HepG2 (cell line): ENCODE data around the gene ACTN4. TPM values are rescaled to one million over a fixed set of nuclear protein-coding genes. Genes with fewer than 3 reads are reported as not detected.
A peak's percentile ranks its signal among the peaks of the same experiment; 100 is the strongest.

Experiments used
- ATAC-seq: fragments of 200-7000 bp; cut with Tn5 transposase; 3 replicates; pipeline ENCODE4 v1.9.1; 2020; ENCODE audit warnings: mild to moderate bottlenecking, moderate library complexity
- BruUV-seq: library from RNA; stranded (reverse); fragments of 400-500 nt; replicated peaks from 2 replicates; lab custom pipeline; 2021; lab: Mats Ljungman, UMichigan
- CTCF ChIA-PET: fragments of 300-600 bp; formaldehyde crosslinking; extraction: SDS; loops from one replicate; lab custom pipeline; 2021; ENCODE audit warnings: low total read pairs, inconsistent platforms, low intra/inter-chr PET ratio; lab: Yijun Ruan, JAX
- POLR2A ChIA-PET: fragments of 350-600 bp; sonication (Branson Sonifier 250); formaldehyde crosslinking; loops from one replicate; lab custom pipeline; 2020; ENCODE audit warnings: antibody characterized with exemption, inconsistent platforms; lab: Yijun Ruan, JAX
- DNase-seq: peaks from one replicate; pipeline ENCODE4 v3.0.0-alpha.2; 2015; ENCODE audit warnings: low spot score
- FAIRE-seq: peaks from 3 replicates; lab custom pipeline; 2011; peaks lifted over from hg19 to GRCh38; lab: Jason Lieb, UNC
- H2AFZ ChIP-seq: one replicate; pipeline ENCODE4 v1.6.1; 2011; ENCODE audit warnings: low read length, inconsistent platforms
- H3K27ac ChIP-seq: fragments of 300-600 bp; 3 replicates; pipeline ENCODE4 v1.8.0; 2011; ENCODE audit warnings: mixed run types, mild to moderate bottlenecking, mixed read lengths, low read length, inconsistent platforms; ENCODE audit not compliant: insufficient read depth; ENCODE audit errors: extremely low read length
- H3K27me3 ChIP-seq, 2 experiments: fragments of 200-600 bp in 1 of 2; 2 replicates in 1 of 2; 3 replicates in 1 of 2; pipeline versions ENCODE4 v1.6.0 to v1.8.0; 2011; ENCODE audit warnings: low read length in 2 of 2, mild to moderate bottlenecking in 2 of 2, moderate library complexity in 2 of 2, inconsistent platforms in 1 of 2; ENCODE audit not compliant: insufficient read depth in 2 of 2, control insufficient read depth in 1 of 2
- H3K36me3 ChIP-seq, 2 experiments: fragments of 200-600 bp in 1 of 2; replicated peaks in 1 of 2; 2 replicates in 1 of 2; 3 replicates in 1 of 2; pipeline versions ENCODE4 v1.5.1 to v1.8.0; 2011; ENCODE audit warnings: low read length in 2 of 2, inconsistent platforms in 1 of 2; ENCODE audit not compliant: insufficient read depth in 2 of 2, control insufficient read depth in 1 of 2
- H3K4me1 ChIP-seq: 2 replicates; pipeline ENCODE4 v1.5.1; 2012; ENCODE audit warnings: low read length, inconsistent platforms; ENCODE audit not compliant: insufficient read depth
- H3K4me2 ChIP-seq: 2 replicates; pipeline ENCODE4 v1.6.0; 2011; ENCODE audit warnings: low read depth, low read length, inconsistent platforms
- H3K4me3 ChIP-seq, 3 experiments: fragments of 200-600 bp in 1 of 3; sonication (generic), shearing (Covaris generic) in 1 of 3; replicated peaks in 1 of 3; 2 replicates each; pipeline ENCODE4 v1.5.1; 2011 to 2016; ENCODE audit warnings: low read length in 3 of 3, inconsistent platforms in 2 of 3, low read depth in 2 of 3, mild to moderate bottlenecking in 2 of 3, control low read depth in 1 of 3, mixed read lengths in 1 of 3; ENCODE audit not compliant: insufficient read depth in 1 of 3
- H3K79me2 ChIP-seq: one replicate; pipeline ENCODE4 v1.6.1; 2011; ENCODE audit warnings: low read length, inconsistent platforms; ENCODE audit not compliant: insufficient read depth
- H3K9ac ChIP-seq: 2 replicates; pipeline ENCODE4 v1.6.0; 2011; ENCODE audit warnings: mild to moderate bottlenecking, low read depth, low read length, inconsistent platforms; ENCODE audit not compliant: insufficient read depth
- H3K9me3 ChIP-seq: 2 replicates; pipeline ENCODE4 v1.5.1; 2012; ENCODE audit warnings: mild to moderate bottlenecking, low read length
- H4K20me1 ChIP-seq: 2 replicates; pipeline ENCODE4 v1.6.0; 2011; ENCODE audit warnings: inconsistent platforms, mild to moderate bottlenecking, low read length, moderate library complexity; ENCODE audit not compliant: insufficient read depth
- ELF3 ChIP-seq: IDR thresholded peaks from 2 replicates; pipeline ENCODE4 v1.6.1; 2016; ENCODE audit warnings: missing genetic modification reagents, missing compliant biosample characterization
- HNRNPK ChIP-seq: fragments of 200-400 bp; formaldehyde crosslinking; IDR thresholded peaks from 2 replicates; pipeline ENCODE4 v1.6.1; 2018; ENCODE audit warnings: low read length, low read depth, moderate library complexity, mild to moderate bottlenecking; ENCODE audit not compliant: poor library complexity, severe bottlenecking
- MED13 ChIP-seq: sonication (generic); formaldehyde crosslinking; IDR thresholded peaks from 2 replicates; pipeline ENCODE4 v1.5.0; 2020; ENCODE audit warnings: missing genetic modification reagents
- POGK ChIP-seq: sonication (generic); formaldehyde crosslinking; conservative IDR thresholded peaks from 2 replicates; pipeline ENCODE4 v1.8.0; 2022; ENCODE audit warnings: mild to moderate bottlenecking, moderate library complexity, missing genetic modification reagents
- RERE ChIP-seq: IDR thresholded peaks from 2 replicates; pipeline ENCODE4 v1.6.1; 2016; ENCODE audit warnings: low read depth, missing genetic modification reagents, missing compliant biosample characterization
- RFXANK ChIP-seq: IDR thresholded peaks from 2 replicates; pipeline ENCODE4 v1.6.1; 2016
- SMC3 ChIP-seq: IDR thresholded peaks from 2 replicates; pipeline ENCODE4 v1.6.1; 2011; ENCODE audit warnings: low read length, improper control_type of control experiment
- TEAD3 ChIP-seq: optimal IDR thresholded peaks from 2 replicates; pipeline ENCODE3; 2016; ENCODE audit warnings: borderline replicate concordance
- THAP7 ChIP-seq: sonication (generic); formaldehyde crosslinking; IDR thresholded peaks from 2 replicates; pipeline ENCODE4 v1.8.1; 2023; ENCODE audit warnings: mild to moderate bottlenecking, missing genetic modification reagents
- ZNF24 ChIP-seq: fragments of 450-650 bp; IDR thresholded peaks from 2 replicates; pipeline ENCODE4 v1.6.1; 2017; ENCODE audit warnings: antibody characterized with exemption, mild to moderate bottlenecking
- ZNF383 ChIP-seq: sonication (generic); formaldehyde crosslinking; IDR thresholded peaks from 2 replicates; pipeline ENCODE4 v1.4.0; 2020; ENCODE audit warnings: missing genetic modification reagents, mild to moderate bottlenecking, borderline replicate concordance
- ZNF44 ChIP-seq: sonication (generic); formaldehyde crosslinking; IDR thresholded peaks from 2 replicates; pipeline ENCODE4 v1.5.1; 2020; ENCODE audit warnings: mild to moderate bottlenecking, missing genetic modification reagents
- ZNF501 ChIP-seq: sonication (generic); formaldehyde crosslinking; IDR thresholded peaks from 2 replicates; pipeline ENCODE4 v1.5.1; 2020; ENCODE audit warnings: mild to moderate bottlenecking, moderate library complexity, missing genetic modification reagents
- ZNF616 ChIP-seq: sonication (generic); formaldehyde crosslinking; IDR thresholded peaks from 2 replicates; pipeline ENCODE4 v1.5.0; 2020; ENCODE audit warnings: low read depth, mild to moderate bottlenecking, missing genetic modification reagents
- ZSCAN31 ChIP-seq: sonication (generic); formaldehyde crosslinking; IDR thresholded peaks from 2 replicates; pipeline ENCODE4 v1.5.0; 2020; ENCODE audit warnings: low read depth, mild to moderate bottlenecking, missing genetic modification reagents
- WGBS: methylation state at CpG from one replicate; pipeline ENCODE4 v1.1.6; 2017; ENCODE audit warnings: low lambda C conversion rate; 5-methylcytosine and 5-hydroxymethylcytosine counted together
- in situ Hi-C: cut with HindIII; loops from 2 replicates; pipeline ENCODE4 v1.10.0; 2017; ENCODE audit warnings: low pct_unique_long_range_greater_than_20kb; ENCODE audit not compliant: extremely low pct_ligation_motif_present
- intact Hi-C: fragments of 100-400 bp; cut with micrococcal nuclease; formaldehyde crosslinking; loops from one replicate; pipeline ENCODE4 v1.10.0; 2022; ENCODE audit not compliant: unreplicated experiment
- polyA plus RNA-seq, 8 experiments: library from polyadenylated mRNA; depleted of rRNA in 3 of 8; stranded (reverse) in 7 of 8; unstranded in 1 of 8; fragments of >200 nt; fragmentation: Illumina TruSeq in 4 of 8; extraction: Trizol in 4 of 8; gene quantifications; 2 replicates each; pipeline versions ENCODE4 v1.2.1 to v1.2.3, GENCODE V29; 2011 to 2016; ENCODE audit warnings: low read depth in 4 of 8, missing spikeins in 1 of 8, mixed read lengths in 1 of 8; ENCODE audit not compliant: insufficient read depth in 1 of 8
- total RNA-seq, 5 experiments: library from RNA; depleted of rRNA; stranded (reverse); fragments of >200 nt; fragmentation: Illumina TruSeq; extraction: Trizol; gene quantifications; 2 replicates each; pipeline ENCODE4 v1.2.3, GENCODE V29; 2016; ENCODE audit warnings: low read depth in 1 of 5
- TF ChIP-seq, protein P1 (sequence below): sonication (generic); formaldehyde crosslinking; IDR thresholded peaks from 2 replicates; pipeline ENCODE4 v1.8.1; 2023; ENCODE audit warnings: missing genetic modification reagents, mild to moderate bottlenecking, borderline replicate concordance

ACTN4 gene
- total and polyA plus RNA-seq, 2 of the 13 experiments (the other 11 are each of a cell fraction or from before 2014, with no cell fraction given), result 171 to 192 TPM

- no peak overlapping the region for H2AFZ ChIP-seq
- WGBS, result 67% methylated on average over 19 of the region's 19 CpGs
- POLR2A ChIA-PET, result interaction anchor here (1.0 to 1.9 kb wide), 5 partner anchors 9 to 47 kb away, joined by 3 to 13 read pairs (median 3); partner anchors contain the start of genes ACTN4 and EIF3K
- peak overlapping the region; percentile 19 for H3K9ac ChIP-seq
- peak; percentile 68 for DNase-seq
- H3K9me3 ChIP-seq, result no peaks in the 10 kb centered on the region
- CTCF ChIA-PET, result no interaction called here
- intact Hi-C loops, result no loop called here
- no peaks in the 10 kb centered on the region for H3K27me3 ChIP-seq
- H4K20me1 ChIP-seq, result peaks cover 75% of the 10 kb centered on the region
- peaks cover 15 to 58% of the 10 kb centered on the region in 2 experiments for H3K36me3 ChIP-seq
- peak overlapping the region; percentile 44 for H3K27ac ChIP-seq
- ATAC-seq, result peak; percentile 20; the same call in 2 of the 3 replicates
- no peak for FAIRE-seq
- H3K4me3 ChIP-seq, result no peak overlapping the region; a peak in 1 of 6 replicates
- no TSS peak for BruUV-seq
- in situ Hi-C loops, result no loop called here
- peaks cover 98% of the 10 kb centered on the region for H3K4me1 ChIP-seq
- peak overlapping the region; percentile 45; the same call in 1 of the 2 replicates for H3K4me2 ChIP-seq
- peaks cover 96% of the 10 kb centered on the region for H3K79me2 ChIP-seq
- TF ChIP-seq, protein P1, sequence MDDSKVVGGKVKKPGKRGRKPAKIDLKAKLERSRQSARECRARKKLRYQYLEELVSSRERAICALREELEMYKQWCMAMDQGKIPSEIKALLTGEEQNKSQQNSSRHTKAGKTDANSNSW (CRISPR knock-in tag), result no peak
- no peak for TF ChIP-seq RERE
- no peak for TF ChIP-seq HNRNPK
- TF ChIP-seq SMC3, result no peak
- TF ChIP-seq TEAD3, result peak; percentile 82
- no peak for TF ChIP-seq POGK (CRISPR knock-in tag)
- TF ChIP-seq ZNF44 (CRISPR knock-in tag), result no peak
- no peak for TF ChIP-seq ZNF383 (CRISPR knock-in tag)
- no peak for TF ChIP-seq ZSCAN31 (CRISPR knock-in tag)
- no peak for TF ChIP-seq ZNF616 (CRISPR knock-in tag)
- no peak for TF ChIP-seq ZNF24
- 0 out of 2 replicates have a peak, but pooled peaks have one; percentile 30 for TF ChIP-seq ZNF501 (CRISPR knock-in tag)
- no peak for TF ChIP-seq RFXANK (CRISPR knock-in tag)
- TF ChIP-seq THAP7, result no peak
- TF ChIP-seq ELF3, result peak; percentile 23; the same call in 1 of the 2 replicates
- no peak for TF ChIP-seq MED13 (CRISPR knock-in tag)
Observed at GRCh38 chr19:38665950-38666662, 18.7 kb downstream of the ACTN4 start.
